ENCODE data around the gene RSRC1. TPM values are rescaled to one million over a fixed set of nuclear protein-coding genes. Genes with fewer than 3 reads are reported as not detected.
A peak's percentile ranks its signal among the peaks of the same experiment; 100 is the strongest.
"Not testable (repeated sequence)": the region's sequence is repeated elsewhere in the genome, so short reads cannot be mapped to it uniquely, and the experiment has no call there.

Gene RSRC1
- total RNA-seq, 2 experiments from 2014 or later = 42.9 to 48.9 TPM

GRCh38 chr3:158520433-158520832 lies 410.5 kb downstream of the RSRC1 start:
- ATAC-seq (ENCODE audit: low read depth) = no peak
- Mint-ChIP-seq H3K4me1 (no peaks in the 10 kb centered on the region), H3K4me3 (no peak overlapping the region), H3K36me3 (no peaks in the 10 kb centered on the region), H3K9me3 (peaks cover 6% of the 10 kb centered on the region), H3K27me3 (no peaks in the 10 kb centered on the region), H3K27ac (no peak overlapping the region)
- POLR2A ChIA-PET = no interaction called here
- no peak for DNase-seq

GRCh38 chr3:158522221-158523136 lies 412.6 kb downstream of the RSRC1 start:
- no peaks in the 10 kb centered on the region for H3K27me3 Mint-ChIP-seq
- no peaks in the 10 kb centered on the region for H3K4me1 Mint-ChIP-seq
- H3K4me3 Mint-ChIP-seq = no peak overlapping the region
- ATAC-seq (ENCODE audit: low read depth) (no peak), DNase-seq (no peak)
- no peaks in the 10 kb centered on the region for H3K36me3 Mint-ChIP-seq
- peaks cover 1% of the 10 kb centered on the region for H3K9me3 Mint-ChIP-seq
- POLR2A ChIA-PET = no interaction called here
- no peak overlapping the region for H3K27ac Mint-ChIP-seq

GRCh38 chr3:158528076-158528674 lies 418.3 kb downstream of the RSRC1 start:
- H3K27me3 Mint-ChIP-seq = no peaks in the 10 kb centered on the region
- DNase-seq (no peak), ATAC-seq (ENCODE audit: low read depth) (no peak)
- no peaks in the 10 kb centered on the region for H3K4me1 Mint-ChIP-seq
- no peaks in the 10 kb centered on the region for H3K9me3 Mint-ChIP-seq
- H3K36me3 Mint-ChIP-seq = no peaks in the 10 kb centered on the region
- POLR2A ChIA-PET = no interaction called here
- no peak overlapping the region for H3K27ac Mint-ChIP-seq
- H3K4me3 Mint-ChIP-seq = no peak overlapping the region

DNA sequence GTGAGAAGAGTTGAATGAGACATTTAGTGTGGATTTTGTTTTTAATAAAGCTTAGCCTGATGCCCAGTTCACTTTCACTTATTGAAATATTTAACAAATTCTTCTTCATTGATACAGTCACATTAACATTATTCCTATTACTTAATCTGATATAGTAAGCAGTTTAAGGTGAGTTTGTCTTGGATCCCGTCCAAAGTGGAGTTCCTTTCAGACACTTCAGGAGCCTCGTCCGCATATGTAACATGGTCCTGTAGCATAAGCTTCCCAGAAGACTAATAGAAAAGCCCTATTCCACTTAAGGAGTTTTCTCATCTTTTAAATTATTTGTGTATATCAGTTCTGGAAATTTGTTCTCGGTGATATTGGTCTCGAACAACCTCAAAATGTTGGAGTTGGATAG lies 421.4 kb downstream of the RSRC1 start:
- no peak for ATAC-seq (ENCODE audit: low read depth)
- H3K4me3 Mint-ChIP-seq = no peak overlapping the region
- POLR2A ChIA-PET = no interaction called here
- no peaks in the 10 kb centered on the region for H3K9me3 Mint-ChIP-seq
- no peaks in the 10 kb centered on the region for H3K27me3 Mint-ChIP-seq
- no peak for DNase-seq
- no peak overlapping the region for H3K27ac Mint-ChIP-seq
- no peaks in the 10 kb centered on the region for H3K4me1 Mint-ChIP-seq
- no peaks in the 10 kb centered on the region for H3K36me3 Mint-ChIP-seq

DNA sequence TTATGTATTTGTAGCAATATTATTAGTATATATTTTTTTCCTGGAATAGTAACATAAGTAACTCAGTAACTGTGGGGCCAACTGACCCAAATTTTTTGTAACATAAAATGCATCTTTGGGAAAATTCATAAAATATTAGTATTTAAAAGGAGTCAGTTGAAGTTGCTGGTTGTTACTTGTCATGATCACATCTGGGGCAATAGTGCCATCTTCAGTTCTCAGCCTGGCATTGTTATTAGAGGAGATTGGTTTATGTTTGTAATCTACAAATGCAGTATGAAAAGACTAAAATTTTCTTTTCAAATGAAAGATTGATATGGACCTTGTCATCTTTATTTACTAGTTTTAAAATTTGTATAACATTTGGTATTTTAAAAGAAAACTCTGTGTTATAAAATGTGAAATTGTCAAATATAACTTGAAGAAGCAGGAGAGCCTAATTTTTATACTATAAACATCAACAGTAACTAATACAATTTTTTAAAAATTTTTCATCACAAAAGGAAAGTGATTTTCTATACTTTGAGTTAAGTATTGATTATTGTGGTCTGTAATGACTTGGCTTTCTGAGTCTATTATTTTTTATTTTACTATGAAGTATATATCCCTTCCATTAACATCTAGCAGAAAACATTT lies 422.3 kb downstream of the RSRC1 start:
- DNase-seq (no peak), ATAC-seq (ENCODE audit: low read depth) (no peak)
- no peak overlapping the region for H3K27ac Mint-ChIP-seq
- H3K27me3 Mint-ChIP-seq = no peaks in the 10 kb centered on the region
- no peaks in the 10 kb centered on the region for H3K4me1 Mint-ChIP-seq
- POLR2A ChIA-PET = no interaction called here
- H3K36me3 Mint-ChIP-seq = no peaks in the 10 kb centered on the region
- H3K4me3 Mint-ChIP-seq = no peak overlapping the region
- H3K9me3 Mint-ChIP-seq = no peaks in the 10 kb centered on the region

DNA sequence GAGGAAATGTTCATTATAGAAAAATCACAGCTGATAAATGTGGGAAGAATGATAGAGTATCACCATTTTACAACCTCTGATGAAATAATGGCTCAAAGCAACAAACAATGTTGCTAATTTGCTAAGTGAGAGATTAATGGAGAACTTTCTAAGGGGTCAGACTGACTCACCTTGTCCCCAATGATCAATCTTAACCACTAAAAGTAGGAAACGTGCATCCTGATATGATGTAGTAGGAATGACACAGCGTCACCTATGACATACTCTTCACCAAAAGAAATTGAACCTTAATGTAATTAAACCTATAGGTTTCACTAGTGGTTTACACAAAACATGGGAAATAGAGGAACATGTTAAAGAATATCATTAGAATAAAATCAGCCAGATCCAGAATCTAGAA lies 426.0 kb downstream of the RSRC1 start:
- DNase-seq = no peak

GRCh38 chr3:158539414-158540014 lies 429.6 kb downstream of the RSRC1 start:
- POLR2A ChIA-PET = no interaction called here
- H3K27ac Mint-ChIP-seq = no peak overlapping the region
- no peaks in the 10 kb centered on the region for H3K9me3 Mint-ChIP-seq

More for the DNA sequence above, 426.0 kb downstream of the RSRC1 start:
- no peak for ATAC-seq (ENCODE audit: low read depth)
- H3K36me3 Mint-ChIP-seq = no peaks in the 10 kb centered on the region
- no peaks in the 10 kb centered on the region for H3K4me1 Mint-ChIP-seq
- no peak overlapping the region for H3K27ac Mint-ChIP-seq
- H3K27me3 Mint-ChIP-seq = no peaks in the 10 kb centered on the region
- POLR2A ChIA-PET = no interaction called here
- H3K9me3 Mint-ChIP-seq = no peaks in the 10 kb centered on the region
- no peak overlapping the region for H3K4me3 Mint-ChIP-seq

DNA sequence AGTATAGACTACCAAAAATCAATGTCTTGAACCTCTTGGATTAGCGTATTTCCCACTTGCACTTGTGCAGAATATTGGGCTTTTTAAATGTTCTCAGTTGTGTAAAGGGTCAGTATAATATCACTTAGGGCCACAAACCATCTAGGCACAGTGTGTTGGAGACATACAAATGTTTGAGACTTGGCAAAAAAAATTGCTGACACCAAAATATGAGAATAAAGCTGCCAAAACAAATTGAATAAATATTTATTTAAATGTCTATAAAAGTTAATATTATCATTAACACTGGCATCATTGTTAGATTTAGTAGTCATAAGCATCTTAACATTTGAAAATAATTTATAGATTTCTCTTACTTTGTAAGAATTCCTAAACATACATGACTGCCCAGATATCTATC lies 430.2 kb downstream of the RSRC1 start:
- H3K27ac Mint-ChIP-seq = no peak overlapping the region
- H3K36me3 Mint-ChIP-seq = no peaks in the 10 kb centered on the region
- H3K9me3 Mint-ChIP-seq = no peaks in the 10 kb centered on the region
- H3K4me3 Mint-ChIP-seq = no peak overlapping the region
- DNase-seq = no peak
- no peaks in the 10 kb centered on the region for H3K4me1 Mint-ChIP-seq
- H3K27me3 Mint-ChIP-seq = no peaks in the 10 kb centered on the region
- ATAC-seq (ENCODE audit: low read depth) = no peak
- POLR2A ChIA-PET = no interaction called here

More at GRCh38 chr3:158539414-158540014, 429.6 kb downstream of the RSRC1 start:
- Mint-ChIP-seq H3K4me1 (no peaks in the 10 kb centered on the region), H3K27me3 (no peaks in the 10 kb centered on the region), H3K4me3 (no peak overlapping the region), H3K36me3 (no peaks in the 10 kb centered on the region)
- peak; percentile 33 for ATAC-seq (ENCODE audit: low read depth)
- no peak for DNase-seq

DNA sequence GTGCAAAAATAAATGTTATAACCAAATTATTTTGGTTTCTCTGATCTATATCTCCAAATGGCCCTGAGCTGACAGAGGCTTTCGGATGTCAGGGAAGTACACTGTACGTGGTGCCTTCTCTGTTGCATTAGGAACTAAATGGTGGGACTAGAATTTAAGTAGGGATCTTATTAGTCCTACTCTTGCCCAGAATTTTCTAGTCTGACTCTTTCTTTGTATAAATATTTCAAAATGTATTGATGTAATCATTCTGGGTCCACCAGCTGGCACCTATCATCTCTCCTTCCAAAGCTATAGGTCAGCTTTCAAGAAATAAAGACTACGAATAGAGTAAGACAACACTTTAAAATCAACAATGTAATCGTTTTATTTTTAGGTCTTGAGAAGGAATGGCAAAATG lies 438.8 kb downstream of the RSRC1 start:
- no peak for DNase-seq
- Mint-ChIP-seq H3K36me3 (peaks cover 9% of the 10 kb centered on the region), H3K27me3 (peaks cover 4% of the 10 kb centered on the region), H3K27ac (no peak overlapping the region), H3K4me1 (no peaks in the 10 kb centered on the region), H3K9me3 (peaks cover 1% of the 10 kb centered on the region), H3K4me3 (no peak overlapping the region)
- POLR2A ChIA-PET = no interaction called here
- no peak for ATAC-seq (ENCODE audit: low read depth)

DNA sequence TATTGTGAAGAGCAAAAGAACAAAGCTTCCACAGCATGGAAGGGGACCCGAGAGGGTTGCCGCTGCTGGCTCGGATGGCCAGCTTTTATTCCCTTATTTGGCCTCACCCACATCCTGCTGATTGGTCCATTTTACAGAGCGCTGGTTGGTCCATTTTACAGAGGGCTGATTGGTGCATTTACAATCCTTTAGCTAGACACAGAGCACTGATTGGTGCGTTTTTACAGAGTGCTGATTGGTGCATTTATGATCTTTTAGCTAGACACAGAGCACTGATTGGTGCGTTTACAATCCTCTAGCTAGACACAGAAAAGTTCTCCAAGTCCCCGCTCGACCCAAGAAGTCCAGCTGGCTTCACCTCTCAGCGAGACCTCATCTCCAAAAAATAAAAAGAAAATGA lies 440.0 kb downstream of the RSRC1 start:
- H3K9me3 Mint-ChIP-seq, H3K27ac Mint-ChIP-seq: not testable (repeated sequence)

GRCh38 chr3:158552124-158552523 lies 442.2 kb downstream of the RSRC1 start:
- DNase-seq = no peak
- Mint-ChIP-seq H3K27me3 (peaks cover 4% of the 10 kb centered on the region), H3K4me1 (no peaks in the 10 kb centered on the region), H3K4me3 (no peak overlapping the region), H3K27ac (no peak overlapping the region), H3K9me3 (peaks cover 1% of the 10 kb centered on the region), H3K36me3 (peaks cover 4% of the 10 kb centered on the region)
- POLR2A ChIA-PET = no interaction called here
- ATAC-seq (ENCODE audit: low read depth) = no peak

More for the DNA sequence above, 440.0 kb downstream of the RSRC1 start:
- ATAC-seq (ENCODE audit: low read depth); DNase-seq; POLR2A ChIA-PET; H3K27me3 Mint-ChIP-seq; H3K4me3 Mint-ChIP-seq; H3K4me1 Mint-ChIP-seq; H3K36me3 Mint-ChIP-seq: not testable (repeated sequence)

- DNase-seq (no peak), ATAC-seq (ENCODE audit: low read depth) (no peak)
- Mint-ChIP-seq H3K27me3 (peaks cover 8% of the 10 kb centered on the region), H3K36me3 (no peaks in the 10 kb centered on the region), H3K4me3 (no peak overlapping the region), H3K27ac (no peak overlapping the region), H3K9me3 (no peaks in the 10 kb centered on the region), H3K4me1 (no peaks in the 10 kb centered on the region)
- POLR2A ChIA-PET = no interaction called here
Observed at GRCh38 chr3:158559504-158559903, 449.6 kb downstream of the RSRC1 start.

DNA sequence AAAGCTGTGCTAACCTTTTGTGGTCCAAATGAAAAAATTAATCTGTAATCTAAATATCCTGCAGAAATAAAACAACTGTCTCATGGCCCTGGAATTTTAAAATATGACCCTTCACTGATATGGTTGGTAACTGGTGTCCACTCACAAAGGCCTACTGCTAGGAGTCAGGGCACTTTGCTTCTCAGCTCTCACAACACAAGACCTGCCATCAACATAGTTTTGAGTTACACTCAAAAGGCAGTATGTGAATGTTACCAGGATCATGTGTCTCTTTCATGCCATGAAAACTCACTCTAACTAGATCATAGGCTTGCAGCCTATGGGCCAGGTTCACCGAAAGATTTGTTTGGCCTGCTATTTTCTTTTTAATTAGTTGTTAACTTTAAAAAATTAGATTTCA lies 451.1 kb downstream of the RSRC1 start:
- H3K9me3 Mint-ChIP-seq = peaks cover 2% of the 10 kb centered on the region
- POLR2A ChIA-PET = no interaction called here
- ATAC-seq (ENCODE audit: low read depth) (no peak), DNase-seq (no peak)
- H3K27me3 Mint-ChIP-seq = peaks cover 10% of the 10 kb centered on the region
- no peak overlapping the region for H3K4me3 Mint-ChIP-seq
- no peak overlapping the region for H3K27ac Mint-ChIP-seq
- H3K4me1 Mint-ChIP-seq = no peaks in the 10 kb centered on the region
- H3K36me3 Mint-ChIP-seq = no peaks in the 10 kb centered on the region

Measured in activated naive CD8-positive, alpha-beta T cell treated with anti-CD3 and anti-CD28 coated beads, Interleukin-2, amount 10 ng/mL, durations not matched to agents 7 days and 5 days (primary cell).